Endothelial cell (in vitro differentiated cells): ENCODE data around the gene RBPJL. TPM values are rescaled to one million over a fixed set of nuclear protein-coding genes. Genes with fewer than 3 reads are reported as not detected.
"Not testable (repeated sequence)": the region's sequence is repeated elsewhere in the genome, so short reads cannot be mapped to it uniquely, and the experiment has no call there.

Experiments used
- DNase-seq: peaks from one replicate; pipeline ENCODE4 v3.0.0; 2021; ENCODE audit warnings: low spot score
- H3K27ac Mint-ChIP-seq: one replicate; pipeline ENCODE4 v1.8.0; 2021; ENCODE audit warnings: mixed read lengths, inconsistent platforms; ENCODE audit not compliant: unreplicated experiment
- H3K27me3 Mint-ChIP-seq: one replicate; pipeline ENCODE4 v1.8.0; 2021; ENCODE audit warnings: mild to moderate bottlenecking, moderate library complexity, mixed read lengths, inconsistent platforms; ENCODE audit not compliant: unreplicated experiment
- H3K36me3 Mint-ChIP-seq: one replicate; pipeline ENCODE4 v1.8.0; 2021; ENCODE audit warnings: mild to moderate bottlenecking, low read depth, mixed read lengths, inconsistent platforms; ENCODE audit not compliant: unreplicated experiment
- H3K4me1 Mint-ChIP-seq: one replicate; pipeline ENCODE4 v1.8.0; 2021; ENCODE audit warnings: mild to moderate bottlenecking, mixed read lengths, inconsistent platforms; ENCODE audit not compliant: unreplicated experiment
- H3K4me3 Mint-ChIP-seq: one replicate; pipeline ENCODE4 v1.8.0; 2021; ENCODE audit warnings: mild to moderate bottlenecking, mixed read lengths, inconsistent platforms; ENCODE audit not compliant: unreplicated experiment
- H3K9me3 Mint-ChIP-seq: one replicate; pipeline ENCODE4 v1.8.0; 2021; ENCODE audit warnings: mixed read lengths, inconsistent platforms; ENCODE audit not compliant: unreplicated experiment
- total RNA-seq: library from RNA; stranded (reverse); fragmentation: NEBNext Ultra II Directional; extraction: Animal tissue kit (Norgen Biotek cat#: 25700); gene quantifications from one replicate; pipeline ENCODE4 v1.2.1, GENCODE V29; 2021; ENCODE audit not compliant: unreplicated experiment
- TF ChIP-seq, protein P1 (sequence below): fragments of 200-600 bp; sonication (generic); IDR thresholded peaks from one replicate; pipeline ENCODE4 v1.5.0; 2021; ENCODE audit warnings: antibody characterized with exemption; ENCODE audit not compliant: unreplicated experiment

The RBPJL gene
- total RNA-seq, 1 donor from 2014 or later, result not detected

DNA sequence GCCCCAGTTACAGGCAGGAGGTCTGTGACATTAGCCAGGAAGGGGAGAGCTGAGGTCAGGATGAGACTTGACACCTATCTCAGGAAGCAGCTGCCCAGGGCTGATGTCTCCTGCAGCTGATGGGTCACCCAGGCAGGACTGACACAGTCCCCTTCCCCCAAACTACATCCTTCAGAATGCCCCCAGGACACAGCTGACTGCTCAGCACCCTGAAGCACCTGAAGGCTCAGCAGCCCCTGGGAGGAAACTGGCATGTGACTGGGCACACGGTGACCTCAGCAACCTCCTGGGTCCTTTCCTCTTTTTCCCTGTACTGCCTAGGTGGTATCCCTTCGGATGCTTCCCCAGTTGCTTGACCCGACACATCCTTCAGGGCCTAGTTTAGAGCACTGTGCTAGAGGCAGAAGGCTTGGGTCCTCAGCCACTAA, 39.7 kb downstream of the RBPJL start:
- H3K27ac Mint-ChIP-seq, result no peak overlapping the region
- no peaks in the 10 kb centered on the region for H3K36me3 Mint-ChIP-seq
- TF ChIP-seq, protein P1, sequence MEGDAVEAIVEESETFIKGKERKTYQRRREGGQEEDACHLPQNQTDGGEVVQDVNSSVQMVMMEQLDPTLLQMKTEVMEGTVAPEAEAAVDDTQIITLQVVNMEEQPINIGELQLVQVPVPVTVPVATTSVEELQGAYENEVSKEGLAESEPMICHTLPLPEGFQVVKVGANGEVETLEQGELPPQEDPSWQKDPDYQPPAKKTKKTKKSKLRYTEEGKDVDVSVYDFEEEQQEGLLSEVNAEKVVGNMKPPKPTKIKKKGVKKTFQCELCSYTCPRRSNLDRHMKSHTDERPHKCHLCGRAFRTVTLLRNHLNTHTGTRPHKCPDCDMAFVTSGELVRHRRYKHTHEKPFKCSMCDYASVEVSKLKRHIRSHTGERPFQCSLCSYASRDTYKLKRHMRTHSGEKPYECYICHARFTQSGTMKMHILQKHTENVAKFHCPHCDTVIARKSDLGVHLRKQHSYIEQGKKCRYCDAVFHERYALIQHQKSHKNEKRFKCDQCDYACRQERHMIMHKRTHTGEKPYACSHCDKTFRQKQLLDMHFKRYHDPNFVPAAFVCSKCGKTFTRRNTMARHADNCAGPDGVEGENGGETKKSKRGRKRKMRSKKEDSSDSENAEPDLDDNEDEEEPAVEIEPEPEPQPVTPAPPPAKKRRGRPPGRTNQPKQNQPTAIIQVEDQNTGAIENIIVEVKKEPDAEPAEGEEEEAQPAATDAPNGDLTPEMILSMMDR, result no peak
- no peaks in the 10 kb centered on the region for H3K9me3 Mint-ChIP-seq
- no peaks in the 10 kb centered on the region for H3K27me3 Mint-ChIP-seq
- DNase-seq, result no peak
- no peak overlapping the region for H3K4me3 Mint-ChIP-seq
- H3K4me1 Mint-ChIP-seq, result peaks cover 52% of the 10 kb centered on the region

- TF ChIP-seq, protein P1, result no peak
- H3K9me3 Mint-ChIP-seq, result no peaks in the 10 kb centered on the region
- H3K36me3 Mint-ChIP-seq, result no peaks in the 10 kb centered on the region
- no peak overlapping the region for H3K27ac Mint-ChIP-seq
- H3K4me3 Mint-ChIP-seq, result no peak overlapping the region
- no peak for DNase-seq
- no peaks in the 10 kb centered on the region for H3K27me3 Mint-ChIP-seq
- H3K4me1 Mint-ChIP-seq, result peaks cover 47% of the 10 kb centered on the region
Observed at GRCh38 chr20:45346851-45347250, 40.2 kb downstream of the RBPJL start.

- Mint-ChIP-seq H3K4me3 (peak overlapping the region; percentile 73), H3K36me3 (no peaks in the 10 kb centered on the region), H3K4me1 (peaks cover 41% of the 10 kb centered on the region), H3K27me3 (no peaks in the 10 kb centered on the region), H3K9me3 (no peaks in the 10 kb centered on the region), H3K27ac (no peak overlapping the region)
- TF ChIP-seq, protein P1, result no peak
- no peak for DNase-seq
Observed at GRCh38 chr20:45347297-45347935, 40.8 kb downstream of the RBPJL start.

GRCh38 chr20:45347936-45348778, 41.5 kb downstream of the RBPJL start, which contains the start of gene SDC4:
SDC4 (minus strand) TSS chr20:45348424; CDS start chr20:45348384, 40 bp downstream.
- Mint-ChIP-seq H3K27me3 (no peaks in the 10 kb centered on the region), H3K9me3 (no peaks in the 10 kb centered on the region), H3K4me1 (peaks cover 34% of the 10 kb centered on the region), H3K4me3 (peak within 1 kb of the TSS; percentile 73), H3K27ac (no peak within 1 kb of the TSS), H3K36me3 (no peaks in the 10 kb centered on the region)
- no peak for DNase-seq
- TF ChIP-seq, protein P1, result no peak

DNA sequence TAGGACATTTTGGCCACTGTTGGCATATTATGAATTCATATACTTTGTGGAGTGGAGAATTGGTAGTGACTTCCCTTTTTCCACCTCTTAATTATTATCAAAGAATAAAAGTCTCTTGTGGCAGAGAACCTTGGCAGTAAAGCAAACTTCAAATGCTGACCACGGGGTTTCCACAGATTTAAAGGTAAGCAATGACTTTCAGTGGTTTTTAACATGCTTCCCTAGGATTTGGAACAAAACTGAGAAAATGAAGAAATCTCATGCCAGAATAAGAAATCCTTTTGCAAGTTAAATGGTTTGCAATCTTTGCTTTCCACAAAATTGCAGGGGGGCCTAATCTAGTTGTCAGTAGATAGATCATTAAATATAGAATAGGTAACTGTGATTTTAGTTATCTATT, 43.6 kb downstream of the RBPJL start:
- no peaks in the 10 kb centered on the region for H3K36me3 Mint-ChIP-seq
- TF ChIP-seq, protein P1, result no peak
- no peaks in the 10 kb centered on the region for H3K27me3 Mint-ChIP-seq
- no peak overlapping the region for H3K4me3 Mint-ChIP-seq
- peaks cover 23% of the 10 kb centered on the region for H3K4me1 Mint-ChIP-seq
- no peak for DNase-seq
- H3K27ac Mint-ChIP-seq, result no peak overlapping the region
- no peaks in the 10 kb centered on the region for H3K9me3 Mint-ChIP-seq

GRCh38 chr20:45350795-45351194, 44.2 kb downstream of the RBPJL start:
- not testable (repeated sequence) for DNase-seq

More at GRCh38 chr20:45350795-45351194, 44.2 kb downstream of the RBPJL start:
- peaks cover 18% of the 10 kb centered on the region for H3K4me1 Mint-ChIP-seq
- H3K27me3 Mint-ChIP-seq, H3K9me3 Mint-ChIP-seq, H3K27ac Mint-ChIP-seq, H3K36me3 Mint-ChIP-seq, H3K4me3 Mint-ChIP-seq: not testable (repeated sequence)
